ENCODE results near the gene KANSL2. TPM values are rescaled to one million over a fixed set of nuclear protein-coding genes. Genes with fewer than 3 reads are reported as not detected.

KANSL2 gene
- polyA plus RNA-seq, 2 of the 4 experiments (the other 2 are of a cell fraction) = 30.3 to 62.8 TPM

- 0 out of 3 replicates have a peak, but pooled peaks cover 6% of the 10 kb centered on the region for H3K4me1 ChIP-seq
- FAIRE-seq (no peak), DNase-seq (ENCODE audit: low read depth in 1 of 2, low spot score in 1 of 2) (no peak), ATAC-seq (no peak)
- WGBS (ENCODE audit: missing lambda C conversion rate) = 89% methylated on average over 2 of the region's 2 CpGs
- no peak overlapping the region for H3K4me2 ChIP-seq
- no peaks in the 10 kb centered on the region for H3K9me3 ChIP-seq
- TF ChIP-seq, protein P1, sequence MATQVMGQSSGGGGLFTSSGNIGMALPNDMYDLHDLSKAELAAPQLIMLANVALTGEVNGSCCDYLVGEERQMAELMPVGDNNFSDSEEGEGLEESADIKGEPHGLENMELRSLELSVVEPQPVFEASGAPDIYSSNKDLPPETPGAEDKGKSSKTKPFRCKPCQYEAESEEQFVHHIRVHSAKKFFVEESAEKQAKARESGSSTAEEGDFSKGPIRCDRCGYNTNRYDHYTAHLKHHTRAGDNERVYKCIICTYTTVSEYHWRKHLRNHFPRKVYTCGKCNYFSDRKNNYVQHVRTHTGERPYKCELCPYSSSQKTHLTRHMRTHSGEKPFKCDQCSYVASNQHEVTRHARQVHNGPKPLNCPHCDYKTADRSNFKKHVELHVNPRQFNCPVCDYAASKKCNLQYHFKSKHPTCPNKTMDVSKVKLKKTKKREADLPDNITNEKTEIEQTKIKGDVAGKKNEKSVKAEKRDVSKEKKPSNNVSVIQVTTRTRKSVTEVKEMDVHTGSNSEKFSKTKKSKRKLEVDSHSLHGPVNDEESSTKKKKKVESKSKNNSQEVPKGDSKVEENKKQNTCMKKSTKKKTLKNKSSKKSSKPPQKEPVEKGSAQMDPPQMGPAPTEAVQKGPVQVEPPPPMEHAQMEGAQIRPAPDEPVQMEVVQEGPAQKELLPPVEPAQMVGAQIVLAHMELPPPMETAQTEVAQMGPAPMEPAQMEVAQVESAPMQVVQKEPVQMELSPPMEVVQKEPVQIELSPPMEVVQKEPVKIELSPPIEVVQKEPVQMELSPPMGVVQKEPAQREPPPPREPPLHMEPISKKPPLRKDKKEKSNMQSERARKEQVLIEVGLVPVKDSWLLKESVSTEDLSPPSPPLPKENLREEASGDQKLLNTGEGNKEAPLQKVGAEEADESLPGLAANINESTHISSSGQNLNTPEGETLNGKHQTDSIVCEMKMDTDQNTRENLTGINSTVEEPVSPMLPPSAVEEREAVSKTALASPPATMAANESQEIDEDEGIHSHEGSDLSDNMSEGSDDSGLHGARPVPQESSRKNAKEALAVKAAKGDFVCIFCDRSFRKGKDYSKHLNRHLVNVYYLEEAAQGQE (IDR thresholded peaks at IDR 0.05) = no peak
- no peak for TF ChIP-seq CEBPB (IDR thresholded peaks at IDR 0.05)
- no peak for TF ChIP-seq HES2 (IDR thresholded peaks at IDR 0.05)
- TF ChIP-seq FOSL2 (IDR thresholded peaks at IDR 0.05) = no peak
- no peak for TF ChIP-seq FOSL2 (CRISPR knock-in tag; IDR thresholded peaks at IDR 0.05)
- no peak for TF ChIP-seq HOXA7 (CRISPR knock-in tag; IDR thresholded peaks at IDR 0.05)
- TF ChIP-seq, protein P2, sequence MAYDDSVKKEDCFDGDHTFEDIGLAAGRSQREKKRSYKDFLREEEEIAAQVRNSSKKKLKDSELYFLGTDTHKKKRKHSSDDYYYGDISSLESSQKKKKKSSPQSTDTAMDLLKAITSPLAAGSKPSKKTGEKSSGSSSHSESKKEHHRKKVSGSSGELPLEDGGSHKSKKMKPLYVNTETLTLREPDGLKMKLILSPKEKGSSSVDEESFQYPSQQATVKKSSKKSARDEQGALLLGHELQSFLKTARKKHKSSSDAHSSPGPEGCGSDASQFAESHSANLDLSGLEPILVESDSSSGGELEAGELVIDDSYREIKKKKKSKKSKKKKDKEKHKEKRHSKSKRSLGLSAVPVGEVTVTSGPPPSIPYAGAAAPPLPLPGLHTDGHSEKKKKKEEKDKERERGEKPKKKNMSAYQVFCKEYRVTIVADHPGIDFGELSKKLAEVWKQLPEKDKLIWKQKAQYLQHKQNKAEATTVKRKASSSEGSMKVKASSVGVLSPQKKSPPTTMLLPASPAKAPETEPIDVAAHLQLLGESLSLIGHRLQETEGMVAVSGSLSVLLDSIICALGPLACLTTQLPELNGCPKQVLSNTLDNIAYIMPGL (CRISPR knock-in tag; IDR thresholded peaks at IDR 0.05; ENCODE audit: borderline replicate concordance) = no peak
- no peak for TF ChIP-seq PHF8 (IDR thresholded peaks at IDR 0.05; ENCODE audit: borderline replicate concordance, low read depth)
- ChIA-PET CTCF (no interaction called here), POLR2A (interaction anchor here (0.6 kb wide), 2 partner anchors 14 to 21 kb away, joined by 7 to 11 read pairs; partner anchors contain the start of gene KANSL2)
- no peak overlapping the region for H3K4me3 ChIP-seq
- H3K27ac ChIP-seq = no peak overlapping the region
Observed at GRCh38 chr12:48695859-48696258, 13.8 kb upstream of the KANSL2 start.

GRCh38 chr12:48694038-48694437 lies 12.0 kb upstream of the KANSL2 start:
- Histone ChIP-seq H3K27ac (no peak overlapping the region), H3K4me3 (no peak overlapping the region), H3K4me1 (0 out of 3 replicates have a peak, but pooled peaks cover 6% of the 10 kb centered on the region), H3K4me2 (no peak overlapping the region), H3K9me3 (no peaks in the 10 kb centered on the region)
- CTCF ChIA-PET = no interaction called here
- FAIRE-seq (no peak), DNase-seq (ENCODE audit: low read depth in 1 of 2, low spot score in 1 of 2) (no peak), ATAC-seq (no peak)
- no peak for TF ChIP-seq RFX5 (IDR thresholded peaks at IDR 0.05)
- no peak for TF ChIP-seq MAZ (IDR thresholded peaks at IDR 0.05; ENCODE audit: borderline replicate concordance, low read depth, low read length)
- TF ChIP-seq CHD4 (IDR thresholded peaks at IDR 0.05; ENCODE audit: borderline replicate concordance) = no peak
- no peak for TF ChIP-seq TFCP2L1 (CRISPR knock-in tag; IDR thresholded peaks at IDR 0.05)
- TF ChIP-seq CEBPB (IDR thresholded peaks at IDR 0.05) = no peak
- no peak for TF ChIP-seq FOSL2 (IDR thresholded peaks at IDR 0.05)
- TF ChIP-seq FOSL2 (CRISPR knock-in tag; IDR thresholded peaks at IDR 0.05) = no peak
- TF ChIP-seq RARB (CRISPR knock-in tag; IDR thresholded peaks at IDR 0.05) = no peak
- no peak for TF ChIP-seq ZC3H11A (IDR thresholded peaks at IDR 0.05)
- no peak for TF ChIP-seq E2F6 (IDR thresholded peaks at IDR 0.05; ENCODE audit: borderline replicate concordance, low read depth)
- no peak for TF ChIP-seq CBX8 (IDR thresholded peaks at IDR 0.05)
- TF ChIP-seq ZSCAN20 (CRISPR knock-in tag; IDR thresholded peaks at IDR 0.05) = no peak
- no peak for TF ChIP-seq HES2 (IDR thresholded peaks at IDR 0.05)
- TF ChIP-seq SREBF2 (IDR thresholded peaks at IDR 0.05) = no peak
- TF ChIP-seq FOSB (CRISPR knock-in tag; IDR thresholded peaks at IDR 0.05) = no peak
- no peak for TF ChIP-seq ZFP36 (IDR thresholded peaks at IDR 0.05; ENCODE audit: borderline replicate concordance, partially characterized antibody)
- TF ChIP-seq NFE2L2 (conservative IDR thresholded peaks at IDR 0.05; ENCODE audit: low read length) = no peak
- no peak for TF ChIP-seq NR3C1 (IDR thresholded peaks at IDR 0.05)
- 98% methylated on average over 6 of the region's 6 CpGs for WGBS (ENCODE audit: missing lambda C conversion rate)
- POLR2A ChIA-PET = interaction anchor here (0.6 to 1.4 kb wide), 3 partner anchors 9 to 12 kb away, joined by 3 to 4 read pairs (median 3); partner anchors contain the start of gene KANSL2

Measured in A549 (cell line).